Adrenal gland (tissue), 5 donors: ENCODE results near the gene TMEM213.

Source experiments
- CTCF ChIP-seq, 6 experiments: fragments of 450-650 bp in 4 of 6; fragments of 200-600 bp in 2 of 6; sonication (generic) in 1 of 6; IDR thresholded peaks; 1 replicate in 5 of 6; 2 replicates in 1 of 6; pipeline versions ENCODE4 v1.5.1 to v1.8.0; 2016 to 2021; ENCODE audit warnings: antibody characterized with exemption in 6 of 6, mild to moderate bottlenecking in 2 of 6, moderate library complexity in 1 of 6
- POLR2A ChIP-seq, 2 donors: fragments of 450-650 bp; IDR thresholded peaks; one replicate each; pipeline ENCODE4 v1.6.1; 2017; ENCODE audit warnings: antibody characterized with exemption in 2 of 2, mild to moderate bottlenecking in 2 of 2, moderate library complexity in 1 of 2
- donor health status: DM: no; HTN: no; CAD: no.

DNA sequence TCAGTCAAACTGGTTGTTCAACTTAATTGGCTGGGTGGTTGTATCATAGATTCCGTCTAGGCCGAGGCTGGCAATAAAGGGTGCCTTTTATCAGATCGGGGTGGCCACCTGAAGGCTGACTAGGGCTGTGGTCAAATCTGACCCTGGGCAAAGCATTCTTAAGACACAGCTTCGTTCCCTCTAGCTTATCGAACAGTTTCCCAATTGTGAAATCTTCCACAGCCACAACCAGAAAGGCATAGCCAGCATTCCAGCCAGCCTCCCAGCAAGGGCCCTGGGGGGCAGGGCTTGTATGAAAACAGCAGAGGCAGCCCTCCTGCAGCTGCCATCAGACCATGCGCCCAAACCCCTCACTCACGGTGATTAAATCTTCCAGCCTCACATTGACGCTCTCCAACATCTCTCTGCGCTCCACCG is 42.5 kb upstream of the TMEM213 start:
- TF ChIP-seq CTCF (IDR thresholded peaks at IDR 0.05), result no peak
- TF ChIP-seq POLR2A (IDR thresholded peaks at IDR 0.05), result no peak
